ENCODE results near the gene FILIP1L.

FILIP1L gene

DNA sequence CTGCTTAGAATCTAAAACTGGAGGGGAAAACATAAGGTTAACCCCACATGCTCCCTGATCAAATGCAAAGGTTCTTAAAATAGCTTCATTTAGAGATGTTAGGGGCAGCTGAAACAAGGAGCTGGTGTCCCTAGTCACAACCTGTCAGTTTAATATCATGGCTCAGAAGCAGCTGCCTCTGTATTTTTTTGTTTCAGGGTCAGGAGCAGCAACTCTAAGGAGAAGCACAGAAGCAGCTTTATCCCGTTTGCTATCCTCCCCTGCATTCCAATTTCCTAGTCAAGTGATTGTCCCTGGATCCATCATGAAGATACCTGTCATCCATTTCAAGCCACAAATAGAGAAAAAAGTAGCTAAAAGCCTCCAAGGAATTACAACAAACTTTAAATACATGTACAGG, 4.1 kb downstream of the FILIP1L start:
- Histone ChIP-seq H3K4me2 (ENCODE audit: insufficient read depth, low read length) (no peak overlapping the region), H3K4me1 (ENCODE audit: insufficient read depth, low read length) (peaks cover 12% of the 10 kb centered on the region), H3K9me3 (ENCODE audit: insufficient read depth, low read length, severe bottlenecking) (no peaks in the 10 kb centered on the region), H3K36me3 (ENCODE audit: insufficient read depth, low read length) (no peaks in the 10 kb centered on the region), H3K27ac (ENCODE audit: low read length) (no peak overlapping the region), H3K27me3 (ENCODE audit: insufficient read depth, low read length, poor library complexity) (no peaks in the 10 kb centered on the region), H3K9ac (ENCODE audit: low read depth, low read length) (no peak overlapping the region), H3K4me3 (ENCODE audit: low read depth in 1 of 2, low read length in 2 of 2) (no peak overlapping the region), H4K20me1 (ENCODE audit: insufficient read depth, low read length) (no peaks in the 10 kb centered on the region), H2AFZ (ENCODE audit: low read depth, low read length) (no peak overlapping the region), H3K79me2 (ENCODE audit: insufficient read depth, low read length) (no peaks in the 10 kb centered on the region)
- TF ChIP-seq, protein P1, sequence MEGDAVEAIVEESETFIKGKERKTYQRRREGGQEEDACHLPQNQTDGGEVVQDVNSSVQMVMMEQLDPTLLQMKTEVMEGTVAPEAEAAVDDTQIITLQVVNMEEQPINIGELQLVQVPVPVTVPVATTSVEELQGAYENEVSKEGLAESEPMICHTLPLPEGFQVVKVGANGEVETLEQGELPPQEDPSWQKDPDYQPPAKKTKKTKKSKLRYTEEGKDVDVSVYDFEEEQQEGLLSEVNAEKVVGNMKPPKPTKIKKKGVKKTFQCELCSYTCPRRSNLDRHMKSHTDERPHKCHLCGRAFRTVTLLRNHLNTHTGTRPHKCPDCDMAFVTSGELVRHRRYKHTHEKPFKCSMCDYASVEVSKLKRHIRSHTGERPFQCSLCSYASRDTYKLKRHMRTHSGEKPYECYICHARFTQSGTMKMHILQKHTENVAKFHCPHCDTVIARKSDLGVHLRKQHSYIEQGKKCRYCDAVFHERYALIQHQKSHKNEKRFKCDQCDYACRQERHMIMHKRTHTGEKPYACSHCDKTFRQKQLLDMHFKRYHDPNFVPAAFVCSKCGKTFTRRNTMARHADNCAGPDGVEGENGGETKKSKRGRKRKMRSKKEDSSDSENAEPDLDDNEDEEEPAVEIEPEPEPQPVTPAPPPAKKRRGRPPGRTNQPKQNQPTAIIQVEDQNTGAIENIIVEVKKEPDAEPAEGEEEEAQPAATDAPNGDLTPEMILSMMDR (IDR thresholded peaks at IDR 0.05; ENCODE audit: borderline replicate concordance, extremely low read depth, low read length, poor library complexity, severe bottlenecking), result no peak
- no peak for TF ChIP-seq EZH2 (IDR thresholded peaks at IDR 0.05; ENCODE audit: borderline replicate concordance, low read depth, low read length, severe bottlenecking)
- ATAC-seq (ENCODE audit: insufficient read depth, low read depth) (no peak), DNase-seq (no peak)

DNA sequence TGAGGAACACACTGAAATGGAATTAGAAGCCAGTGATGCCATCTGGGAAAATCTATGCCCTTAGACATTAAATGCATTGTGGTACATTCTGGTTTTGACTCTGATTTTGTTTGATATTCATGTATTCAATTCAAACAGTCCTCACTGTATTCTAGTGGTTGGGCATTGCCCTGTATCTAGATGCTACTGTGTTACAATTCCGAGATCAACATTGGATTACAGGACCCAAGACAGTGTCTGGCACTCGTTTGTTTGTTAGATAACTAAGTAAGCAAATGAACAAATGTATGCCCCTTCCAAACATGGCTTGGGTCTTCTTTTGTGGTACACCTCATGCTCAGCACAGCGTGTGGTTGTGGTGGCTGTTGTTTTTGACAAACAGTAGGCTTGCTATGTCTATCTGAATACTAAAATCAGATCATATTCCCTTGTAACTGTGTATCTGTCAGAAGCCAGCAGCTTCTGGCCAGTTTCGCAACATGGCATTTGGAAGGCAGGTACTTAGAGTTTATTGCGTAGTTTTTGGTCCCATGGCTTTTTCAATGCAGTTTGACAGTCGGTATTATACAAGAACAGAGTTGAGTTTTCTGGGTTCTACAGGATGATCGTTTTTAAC, 5.7 kb downstream of the FILIP1L start:
- Histone ChIP-seq H3K27me3 (ENCODE audit: insufficient read depth, low read length, poor library complexity) (no peaks in the 10 kb centered on the region), H3K4me2 (ENCODE audit: insufficient read depth, low read length) (no peak overlapping the region), H3K4me3 (ENCODE audit: low read depth in 1 of 2, low read length in 2 of 2) (no peak overlapping the region), H3K79me2 (ENCODE audit: insufficient read depth, low read length) (no peaks in the 10 kb centered on the region), H3K36me3 (ENCODE audit: insufficient read depth, low read length) (no peaks in the 10 kb centered on the region), H4K20me1 (ENCODE audit: insufficient read depth, low read length) (no peaks in the 10 kb centered on the region), H3K4me1 (ENCODE audit: insufficient read depth, low read length) (peaks cover 24% of the 10 kb centered on the region), H2AFZ (ENCODE audit: low read depth, low read length) (no peak overlapping the region), H3K27ac (ENCODE audit: low read length) (no peak overlapping the region), H3K9ac (ENCODE audit: low read depth, low read length) (no peak overlapping the region), H3K9me3 (ENCODE audit: insufficient read depth, low read length, severe bottlenecking) (no peaks in the 10 kb centered on the region)
- ATAC-seq (ENCODE audit: insufficient read depth, low read depth) (peak; percentile 51; the same call in 2 of the 3 replicates), DNase-seq (no peak)
- no peak for TF ChIP-seq EZH2 (IDR thresholded peaks at IDR 0.05; ENCODE audit: borderline replicate concordance, low read depth, low read length, severe bottlenecking)
- TF ChIP-seq, protein P1 (IDR thresholded peaks at IDR 0.05; ENCODE audit: borderline replicate concordance, extremely low read depth, low read length, poor library complexity, severe bottlenecking), result no peak

DNA sequence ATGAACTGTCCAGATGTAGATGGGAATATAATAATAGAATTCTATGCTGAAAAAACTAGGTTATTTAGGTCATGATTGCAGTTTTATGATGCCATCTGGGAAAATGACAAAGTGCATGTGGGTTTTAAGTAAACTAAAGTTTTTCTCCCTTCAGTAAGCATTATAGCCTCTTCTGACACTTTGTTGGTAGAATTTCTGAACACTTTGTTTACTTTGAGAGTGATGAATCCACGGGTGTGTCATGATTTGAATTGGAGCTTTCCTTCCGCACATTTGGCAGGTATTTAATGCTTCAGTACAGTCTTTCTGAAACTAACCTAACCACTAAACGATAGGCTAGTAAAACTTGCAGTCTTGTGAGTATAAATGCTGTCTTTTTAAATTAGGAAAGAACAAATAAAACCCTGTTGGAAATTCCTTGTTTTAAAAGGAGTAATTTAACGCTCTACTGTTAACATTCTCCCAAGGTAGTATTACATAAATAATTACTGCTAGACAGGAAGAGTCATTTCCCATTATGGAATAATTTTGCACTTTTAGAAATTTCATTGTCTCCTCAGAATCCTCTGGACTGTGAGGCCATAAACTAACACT, 7.0 kb downstream of the FILIP1L start:
- TF ChIP-seq EZH2 (IDR thresholded peaks at IDR 0.05; ENCODE audit: borderline replicate concordance, low read depth, low read length, severe bottlenecking), result no peak
- TF ChIP-seq, protein P1 (IDR thresholded peaks at IDR 0.05; ENCODE audit: borderline replicate concordance, extremely low read depth, low read length, poor library complexity, severe bottlenecking), result no peak
- H3K9me3 ChIP-seq (ENCODE audit: insufficient read depth, low read length, severe bottlenecking), result no peaks in the 10 kb centered on the region
- no peaks in the 10 kb centered on the region for H3K27me3 ChIP-seq (ENCODE audit: insufficient read depth, low read length, poor library complexity)
- no peak for DNase-seq
- H3K4me3 ChIP-seq (ENCODE audit: low read depth in 1 of 2, low read length in 2 of 2), result no peak overlapping the region
- no peaks in the 10 kb centered on the region for H3K36me3 ChIP-seq (ENCODE audit: insufficient read depth, low read length)
- H2AFZ ChIP-seq (ENCODE audit: low read depth, low read length), result no peak overlapping the region
- H3K79me2 ChIP-seq (ENCODE audit: insufficient read depth, low read length), result no peaks in the 10 kb centered on the region
- no peaks in the 10 kb centered on the region for H4K20me1 ChIP-seq (ENCODE audit: insufficient read depth, low read length)
- no peak for ATAC-seq (ENCODE audit: insufficient read depth, low read depth)
- peaks cover 24% of the 10 kb centered on the region for H3K4me1 ChIP-seq (ENCODE audit: insufficient read depth, low read length)
- no peak overlapping the region for H3K4me2 ChIP-seq (ENCODE audit: insufficient read depth, low read length)
- no peak overlapping the region for H3K9ac ChIP-seq (ENCODE audit: low read depth, low read length)
- no peak overlapping the region for H3K27ac ChIP-seq (ENCODE audit: low read length)
